ENCODE data around the gene CMSS1. TPM values are rescaled to one million over a fixed set of nuclear protein-coding genes. Genes with fewer than 3 reads are reported as not detected.

The CMSS1 gene
- total RNA-seq, 1 donor from 2014 or later = 9.2 TPM

DNA sequence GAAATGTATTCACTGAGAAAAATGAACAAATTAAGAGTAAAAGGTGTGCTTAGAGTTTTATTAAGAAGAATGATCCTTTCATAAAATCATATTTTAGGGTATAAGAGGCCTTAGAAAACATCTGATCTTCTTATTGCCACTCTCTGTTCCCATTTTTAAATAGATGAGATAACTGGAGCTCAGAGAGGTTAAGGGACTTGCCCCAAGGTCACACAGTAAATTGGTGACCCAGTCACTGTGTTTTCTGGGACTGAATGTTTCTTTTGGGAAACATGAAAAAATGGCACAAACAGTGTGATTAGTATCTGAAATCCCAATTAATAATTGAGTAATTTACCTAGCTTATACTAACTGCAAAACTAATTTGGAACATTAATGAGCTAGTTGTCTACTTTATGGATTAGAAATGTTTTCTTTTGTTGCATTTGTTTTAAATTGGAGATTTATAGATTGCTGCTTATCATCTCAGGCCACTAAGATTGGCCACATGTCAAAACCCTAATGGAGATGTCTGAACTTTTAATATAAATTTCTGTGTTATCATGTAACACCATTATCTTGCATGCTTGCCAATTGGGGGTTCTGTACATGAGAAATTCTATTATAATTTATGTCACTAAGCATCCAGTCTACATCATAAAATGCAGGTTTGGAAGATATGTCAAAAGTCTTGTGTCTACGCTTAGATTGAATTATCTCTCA, 64.9 kb downstream of the CMSS1 start:
- Histone ChIP-seq H3K27me3 (no peaks in the 10 kb centered on the region), H3K36me3 (no peaks in the 10 kb centered on the region), H3K4me1 (peaks cover 0 to 26% of the 10 kb centered on the region in 2 donors), H3K4me3 (no peak overlapping the region), H3K9me3 (no peaks in the 10 kb centered on the region), H3K27ac (peak overlapping the region; percentile 74 to 75)
- TF ChIP-seq CTCF (IDR thresholded peaks at IDR 0.05) = no peak
- DNase-seq (ENCODE audit: low spot score in 2 of 2) = no peak
- intact Hi-C loops (cut with DNase I) = no loop called here

DNA sequence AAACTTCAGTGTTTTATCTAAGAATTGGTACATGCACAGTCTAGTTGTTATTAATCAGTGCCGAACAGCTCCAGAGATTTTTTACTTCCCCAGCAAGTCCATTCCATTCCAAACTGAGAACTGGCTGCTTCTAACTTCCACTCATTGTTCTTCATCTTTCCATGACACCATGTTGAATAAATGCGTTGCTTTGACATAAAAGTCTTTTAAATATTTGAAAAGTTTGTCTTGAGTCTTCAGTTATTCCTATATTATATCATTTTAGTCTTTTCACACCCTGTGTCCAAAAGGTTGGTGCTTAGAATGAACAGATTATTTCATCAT, 65.4 kb downstream of the CMSS1 start:
- Histone ChIP-seq H3K27ac (peak overlapping the region in 1 of 2 donors; percentile 75), H3K4me1 (peaks cover 0 to 24% of the 10 kb centered on the region in 2 donors), H3K4me3 (no peak overlapping the region), H3K27me3 (no peaks in the 10 kb centered on the region), H3K36me3 (no peaks in the 10 kb centered on the region), H3K9me3 (no peaks in the 10 kb centered on the region)
- no peak for TF ChIP-seq CTCF (IDR thresholded peaks at IDR 0.05)
- no peak for DNase-seq (ENCODE audit: low spot score in 2 of 2)
- intact Hi-C loops (cut with DNase I) = no loop called here

DNA sequence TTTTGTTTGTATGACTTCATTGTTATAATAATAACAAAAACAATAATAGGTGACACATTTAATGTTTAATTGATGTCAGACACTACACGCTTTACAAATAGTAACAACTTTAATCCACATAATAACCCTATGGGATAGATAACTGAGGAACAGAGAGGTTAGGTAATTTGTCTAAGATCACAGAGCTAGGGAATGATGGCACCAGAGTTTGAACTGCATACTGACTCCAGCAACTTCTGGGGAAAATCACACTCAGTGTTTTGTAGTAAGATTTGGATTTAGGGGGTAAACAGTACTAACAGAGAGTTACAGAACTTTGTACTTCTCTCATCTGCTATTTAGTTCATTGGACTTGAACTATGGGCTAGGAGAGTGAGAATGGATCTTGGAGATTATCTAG, 66.0 kb downstream of the CMSS1 start:
- Histone ChIP-seq H3K36me3 (no peaks in the 10 kb centered on the region), H3K27ac (peak overlapping the region; percentile 12 to 75), H3K4me1 (peaks cover 0 to 22% of the 10 kb centered on the region in 2 donors), H3K27me3 (no peaks in the 10 kb centered on the region), H3K9me3 (no peaks in the 10 kb centered on the region), H3K4me3 (no peak overlapping the region)
- no peak for DNase-seq (ENCODE audit: low spot score in 2 of 2)
- TF ChIP-seq CTCF (IDR thresholded peaks at IDR 0.05) = no peak
- intact Hi-C loops (cut with DNase I) = no loop called here

GRCh38 chr3:99884484-99884883, 66.8 kb downstream of the CMSS1 start:
- no peak for TF ChIP-seq CTCF (IDR thresholded peaks at IDR 0.05)
- H3K4me3 ChIP-seq = no peak overlapping the region
- intact Hi-C loops (cut with DNase I) = no loop called here
- no peak for DNase-seq (ENCODE audit: low spot score in 2 of 2)
- no peaks in the 10 kb centered on the region for H3K36me3 ChIP-seq
- no peaks in the 10 kb centered on the region for H3K27me3 ChIP-seq
- peaks cover 0 to 22% of the 10 kb centered on the region in 2 donors for H3K4me1 ChIP-seq
- peak overlapping the region in 1 of 2 donors; percentile 75 for H3K27ac ChIP-seq
- H3K9me3 ChIP-seq = no peaks in the 10 kb centered on the region

- no peaks in the 10 kb centered on the region for H3K36me3 ChIP-seq
- no peak overlapping the region for H3K4me3 ChIP-seq
- H3K9me3 ChIP-seq = no peaks in the 10 kb centered on the region
- intact Hi-C loops (cut with DNase I) = no loop called here
- no peaks in the 10 kb centered on the region for H3K27me3 ChIP-seq
- peaks cover 0 to 22% of the 10 kb centered on the region in 2 donors for H3K4me1 ChIP-seq
- DNase-seq (ENCODE audit: low spot score in 2 of 2) = no peak
- TF ChIP-seq CTCF (IDR thresholded peaks at IDR 0.05) = no peak
- H3K27ac ChIP-seq = no peak overlapping the region
Measured at GRCh38 chr3:99885085-99885484, 67.4 kb downstream of the CMSS1 start.

DNA sequence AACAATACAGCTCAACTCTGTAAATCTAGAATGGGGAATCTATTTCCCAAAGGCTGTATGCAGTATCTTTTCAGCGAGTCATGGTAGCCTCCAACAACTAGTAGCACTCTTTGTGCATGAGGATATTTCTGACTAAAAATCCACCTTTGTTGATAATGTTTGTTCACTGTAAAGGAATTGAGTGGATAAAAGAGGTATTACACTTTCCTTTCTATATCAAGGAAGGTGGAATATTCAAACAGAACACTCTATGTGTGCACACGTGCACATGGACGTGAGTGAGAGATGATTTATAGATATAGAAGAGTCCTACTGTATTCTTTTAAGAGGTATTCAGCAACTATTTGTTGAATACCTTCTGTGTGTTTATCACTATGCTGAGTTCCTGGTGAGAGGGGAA, 68.2 kb downstream of the CMSS1 start:
- DNase-seq (ENCODE audit: low spot score in 2 of 2) = no peak
- H3K36me3 ChIP-seq = no peaks in the 10 kb centered on the region
- no peak for TF ChIP-seq CTCF (IDR thresholded peaks at IDR 0.05)
- intact Hi-C loops (cut with DNase I) = no loop called here
- no peaks in the 10 kb centered on the region for H3K9me3 ChIP-seq
- H3K4me3 ChIP-seq = no peak overlapping the region
- H3K27me3 ChIP-seq = no peaks in the 10 kb centered on the region
- no peak overlapping the region for H3K27ac ChIP-seq
- H3K4me1 ChIP-seq = peaks cover 0 to 16% of the 10 kb centered on the region in 2 donors

Data from ascending aorta (tissue), 2 donors.